Fibroblast of pulmonary artery (primary cell): ENCODE measurements around the gene DENND1A.

ENCODE experiments used
- DNase-seq: peaks from one replicate; pipeline ENCODE4 v3.0.0-alpha.2; 2010; ENCODE audit warnings: low read depth
- H3K4me3 ChIP-seq: replicated peaks from 2 replicates; pipeline ENCODE4 v1.5.1; 2011; ENCODE audit warnings: low read depth, mild to moderate bottlenecking, control low read depth, low read length, moderate library complexity
- TF ChIP-seq, protein P1 (sequence below): IDR thresholded peaks from 2 replicates; pipeline ENCODE4 v1.5.1; 2011; ENCODE audit warnings: mild to moderate bottlenecking, control low read depth, low read length, inconsistent platforms; ENCODE audit errors: missing control alignments

Gene DENND1A

GRCh38 chr9:123359546-123359945 lies 570.4 kb downstream of the DENND1A start:
- DNase-seq = no peak
- TF ChIP-seq, protein P1, sequence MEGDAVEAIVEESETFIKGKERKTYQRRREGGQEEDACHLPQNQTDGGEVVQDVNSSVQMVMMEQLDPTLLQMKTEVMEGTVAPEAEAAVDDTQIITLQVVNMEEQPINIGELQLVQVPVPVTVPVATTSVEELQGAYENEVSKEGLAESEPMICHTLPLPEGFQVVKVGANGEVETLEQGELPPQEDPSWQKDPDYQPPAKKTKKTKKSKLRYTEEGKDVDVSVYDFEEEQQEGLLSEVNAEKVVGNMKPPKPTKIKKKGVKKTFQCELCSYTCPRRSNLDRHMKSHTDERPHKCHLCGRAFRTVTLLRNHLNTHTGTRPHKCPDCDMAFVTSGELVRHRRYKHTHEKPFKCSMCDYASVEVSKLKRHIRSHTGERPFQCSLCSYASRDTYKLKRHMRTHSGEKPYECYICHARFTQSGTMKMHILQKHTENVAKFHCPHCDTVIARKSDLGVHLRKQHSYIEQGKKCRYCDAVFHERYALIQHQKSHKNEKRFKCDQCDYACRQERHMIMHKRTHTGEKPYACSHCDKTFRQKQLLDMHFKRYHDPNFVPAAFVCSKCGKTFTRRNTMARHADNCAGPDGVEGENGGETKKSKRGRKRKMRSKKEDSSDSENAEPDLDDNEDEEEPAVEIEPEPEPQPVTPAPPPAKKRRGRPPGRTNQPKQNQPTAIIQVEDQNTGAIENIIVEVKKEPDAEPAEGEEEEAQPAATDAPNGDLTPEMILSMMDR = no peak
- H3K4me3 ChIP-seq = no peak overlapping the region

DNA sequence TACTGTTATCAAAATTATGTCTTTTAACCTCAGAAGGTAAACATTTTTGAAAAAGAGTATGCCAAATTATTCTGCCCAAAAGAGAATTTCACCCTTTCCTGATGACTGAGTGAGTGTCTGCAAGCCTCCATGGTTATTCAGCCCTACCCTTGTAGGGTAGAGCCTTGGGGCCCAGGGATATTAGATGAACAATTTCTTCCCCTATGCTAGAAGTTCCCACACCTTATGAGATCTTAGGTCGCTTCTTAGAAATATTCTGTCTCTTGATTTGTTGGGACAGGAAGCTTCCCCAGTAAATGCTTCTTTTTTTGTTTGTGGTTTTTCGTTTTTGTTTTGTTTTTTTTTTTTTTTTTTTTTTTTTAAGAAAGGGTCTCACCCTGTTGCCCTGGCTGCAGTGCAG lies 570.8 kb downstream of the DENND1A start:
- no peak for DNase-seq
- no peak overlapping the region for H3K4me3 ChIP-seq
- TF ChIP-seq, protein P1 = no peak

GRCh38 chr9:123358181-123358905 lies 571.6 kb downstream of the DENND1A start:
- TF ChIP-seq, protein P1 = no peak
- DNase-seq = no peak
- no peak overlapping the region for H3K4me3 ChIP-seq

DNA sequence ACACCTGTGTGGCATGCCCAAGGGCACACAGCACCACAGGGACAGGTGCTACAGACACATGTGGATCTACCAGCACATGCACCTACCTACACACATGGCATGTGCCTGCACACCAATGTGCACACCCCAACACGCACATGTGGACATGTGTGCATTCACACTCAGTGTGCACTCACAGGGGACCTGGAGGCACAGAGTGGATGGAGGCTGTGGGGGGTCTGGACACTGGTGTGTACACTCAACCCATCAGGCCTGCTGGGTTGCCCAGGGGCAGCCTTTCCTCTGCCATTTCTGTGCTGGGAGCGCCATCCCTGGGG lies 572.2 kb downstream of the DENND1A start:
- no peak overlapping the region for H3K4me3 ChIP-seq
- DNase-seq = no peak
- TF ChIP-seq, protein P1 = no peak

GRCh38 chr9:123356851-123357742 lies 572.8 kb downstream of the DENND1A start:
- DNase-seq = no peak
- no peak overlapping the region for H3K4me3 ChIP-seq
- TF ChIP-seq, protein P1 = no peak

GRCh38 chr9:123355761-123356431 lies 574.0 kb downstream of the DENND1A start, which contains the start of gene CRB2:
CRB2 (plus strand) TSS chr9:123356197; CDS start chr9:123356261, 64 bp downstream.
- no peak for DNase-seq
- TF ChIP-seq, protein P1 = no peak
- H3K4me3 ChIP-seq = no peak within 1 kb of the TSS
